Neural crest cell (in vitro differentiated cells): ENCODE data around the gene VPS13D. TPM values are rescaled to one million over a fixed set of nuclear protein-coding genes. Genes with fewer than 3 reads are reported as not detected.

Source experiments
- DNase-seq: peaks from one replicate; pipeline ENCODE4 v3.0.0; 2021; ENCODE audit warnings: low read depth, mixed read lengths, low spot score
- H3K27ac Mint-ChIP-seq: one replicate; pipeline ENCODE4 v1.8.0; 2021; ENCODE audit warnings: mild to moderate bottlenecking, mixed read lengths; ENCODE audit not compliant: unreplicated experiment
- H3K27me3 Mint-ChIP-seq: 2 replicates; pipeline ENCODE4 v1.8.0; 2021; ENCODE audit warnings: low read depth, mild to moderate bottlenecking, mixed read lengths
- H3K36me3 Mint-ChIP-seq: 2 replicates; pipeline ENCODE4 v1.8.0; 2021; ENCODE audit warnings: low read depth, mild to moderate bottlenecking, mixed read lengths
- H3K4me1 Mint-ChIP-seq: 2 replicates; pipeline ENCODE4 v1.8.0; 2021; ENCODE audit warnings: mixed read lengths
- H3K4me3 Mint-ChIP-seq: one replicate; pipeline ENCODE4 v1.8.0; 2021; ENCODE audit warnings: mild to moderate bottlenecking, mixed read lengths
- H3K9me3 Mint-ChIP-seq: 2 replicates; pipeline ENCODE4 v1.8.0; 2021; ENCODE audit warnings: mixed read lengths
- CTCF ChIP-seq: fragments of 200-600 bp; sonication (generic); conservative IDR thresholded peaks from 2 replicates; pipeline ENCODE4 v1.5.0; 2021; ENCODE audit warnings: antibody characterized with exemption, mild to moderate bottlenecking
- total RNA-seq: library from RNA; stranded (reverse); gene quantifications from 2 replicates; pipeline ENCODE4 v1.2.1, GENCODE V29; 2021

VPS13D gene
- total RNA-seq, 1 donor from 2014 or later = 24.5 TPM

- H3K4me1 Mint-ChIP-seq = peaks cover 24% of the 10 kb centered on the region
- no peaks in the 10 kb centered on the region for H3K27me3 Mint-ChIP-seq
- no peak for DNase-seq
- no peaks in the 10 kb centered on the region for H3K9me3 Mint-ChIP-seq
- peaks cover 10% of the 10 kb centered on the region for H3K36me3 Mint-ChIP-seq
- H3K4me3 Mint-ChIP-seq = no peak overlapping the region
- TF ChIP-seq CTCF = no peak
- peak overlapping the region; percentile 69 for H3K27ac Mint-ChIP-seq
Measured at GRCh38 chr1:12479311-12479710, 249.5 kb downstream of the VPS13D start.

GRCh38 chr1:12480041-12480440 lies 250.2 kb downstream of the VPS13D start:
- TF ChIP-seq CTCF = no peak
- Mint-ChIP-seq H3K4me1 (peaks cover 24% of the 10 kb centered on the region), H3K9me3 (no peaks in the 10 kb centered on the region), H3K36me3 (peaks cover 10% of the 10 kb centered on the region), H3K27me3 (no peaks in the 10 kb centered on the region), H3K4me3 (no peak overlapping the region), H3K27ac (no peak overlapping the region)
- no peak for DNase-seq

GRCh38 chr1:12480748-12481362 lies 251.0 kb downstream of the VPS13D start:
- Mint-ChIP-seq H3K36me3 (peaks cover 13% of the 10 kb centered on the region), H3K27ac (no peak overlapping the region), H3K27me3 (no peaks in the 10 kb centered on the region), H3K4me1 (peaks cover 24% of the 10 kb centered on the region), H3K9me3 (peaks cover 2% of the 10 kb centered on the region), H3K4me3 (no peak overlapping the region)
- TF ChIP-seq CTCF = no peak
- no peak for DNase-seq

- Mint-ChIP-seq H3K27me3 (no peaks in the 10 kb centered on the region), H3K4me1 (peaks cover 24% of the 10 kb centered on the region), H3K36me3 (peaks cover 19% of the 10 kb centered on the region), H3K9me3 (peaks cover 2% of the 10 kb centered on the region), H3K4me3 (no peak overlapping the region), H3K27ac (peak overlapping the region; percentile 35)
- TF ChIP-seq CTCF = no peak
- DNase-seq = no peak
Measured at GRCh38 chr1:12481928-12482327, 252.1 kb downstream of the VPS13D start.

GRCh38 chr1:12482988-12483387 lies 253.2 kb downstream of the VPS13D start:
- Mint-ChIP-seq H3K9me3 (peaks cover 2% of the 10 kb centered on the region), H3K4me3 (no peak overlapping the region), H3K27me3 (no peaks in the 10 kb centered on the region), H3K36me3 (peaks cover 16% of the 10 kb centered on the region), H3K27ac (no peak overlapping the region), H3K4me1 (peaks cover 17% of the 10 kb centered on the region)
- DNase-seq = no peak
- TF ChIP-seq CTCF = no peak
